A549 (cell line): Measurements from ENCODE around the gene PRKAG2.

Experiments used
- CEBPB ChIP-seq, 2 experiments: fragments of >200 bp in 1 of 2; sonication (Bioruptor Twin) in 1 of 2; formaldehyde crosslinking in 1 of 2; IDR thresholded peaks; 2 replicates each; pipeline ENCODE4 v1.6.1; 2012 to 2016
- CTCF ChIP-seq: fragments of >200 bp; sonication (Bioruptor Twin); formaldehyde crosslinking; IDR thresholded peaks from 3 replicates; pipeline ENCODE4 v1.5.1; 2016
- EHMT2 ChIP-seq: fragments of 200-600 bp; sonication (generic); IDR thresholded peaks from 2 replicates; pipeline ENCODE4 v1.6.1; 2016; ENCODE audit warnings: antibody characterized with exemption, low read depth, mild to moderate bottlenecking, moderate library complexity
- ESRRA ChIP-seq: fragments of 150-350 bp; IDR thresholded peaks from 2 replicates; pipeline ENCODE4 v1.6.1; 2014; ENCODE audit warnings: mild to moderate bottlenecking, low read length, borderline replicate concordance
- HES2 ChIP-seq: fragments of >200 bp; sonication (Bioruptor Twin); formaldehyde crosslinking; IDR thresholded peaks from 2 replicates; pipeline ENCODE4 v1.6.1; 2016
- JUNB ChIP-seq: fragments of >200 bp; sonication (Bioruptor Twin); formaldehyde crosslinking; IDR thresholded peaks from 2 replicates; pipeline ENCODE4 v1.6.1; 2016
- MAZ ChIP-seq: fragments of 150-350 bp; IDR thresholded peaks from 2 replicates; pipeline ENCODE4 v1.6.1; 2014; ENCODE audit warnings: antibody characterized with exemption, low read depth, low read length, borderline replicate concordance
- PBX3 ChIP-seq: IDR thresholded peaks from 2 replicates; pipeline ENCODE4 v1.6.1; 2012
- POLR2A ChIP-seq: IDR thresholded peaks from 2 replicates; pipeline ENCODE4 v1.6.1; 2012; ENCODE audit warnings: mild to moderate bottlenecking, low read length

GRCh38 chr7:151897951-151898686, 21.2 kb upstream of the PRKAG2 start:
- TF ChIP-seq EHMT2 = no peak
- no peak for TF ChIP-seq POLR2A
- no peak for TF ChIP-seq ESRRA
- no peak for TF ChIP-seq PBX3
- no peak for TF ChIP-seq JUNB
- no peak for TF ChIP-seq HES2
- TF ChIP-seq CEBPB (IDR thresholded peaks at IDR 0.05) = no peak
- no peak for TF ChIP-seq CTCF
- TF ChIP-seq MAZ = no peak
